GM21423 (cell line): Measurements from ENCODE around the gene INPP5D.
"Not testable (repeated sequence)": the region's sequence is repeated elsewhere in the genome, so short reads cannot be mapped to it uniquely, and the experiment has no call there.

Source experiments
- ATAC-seq: cut with Tn5 transposase; IDR thresholded peaks from one replicate; pipeline ENCODE4 v1.9.1; 2021; ENCODE audit warnings: mild to moderate bottlenecking, moderate library complexity; ENCODE audit not compliant: unreplicated experiment

Gene INPP5D

DNA sequence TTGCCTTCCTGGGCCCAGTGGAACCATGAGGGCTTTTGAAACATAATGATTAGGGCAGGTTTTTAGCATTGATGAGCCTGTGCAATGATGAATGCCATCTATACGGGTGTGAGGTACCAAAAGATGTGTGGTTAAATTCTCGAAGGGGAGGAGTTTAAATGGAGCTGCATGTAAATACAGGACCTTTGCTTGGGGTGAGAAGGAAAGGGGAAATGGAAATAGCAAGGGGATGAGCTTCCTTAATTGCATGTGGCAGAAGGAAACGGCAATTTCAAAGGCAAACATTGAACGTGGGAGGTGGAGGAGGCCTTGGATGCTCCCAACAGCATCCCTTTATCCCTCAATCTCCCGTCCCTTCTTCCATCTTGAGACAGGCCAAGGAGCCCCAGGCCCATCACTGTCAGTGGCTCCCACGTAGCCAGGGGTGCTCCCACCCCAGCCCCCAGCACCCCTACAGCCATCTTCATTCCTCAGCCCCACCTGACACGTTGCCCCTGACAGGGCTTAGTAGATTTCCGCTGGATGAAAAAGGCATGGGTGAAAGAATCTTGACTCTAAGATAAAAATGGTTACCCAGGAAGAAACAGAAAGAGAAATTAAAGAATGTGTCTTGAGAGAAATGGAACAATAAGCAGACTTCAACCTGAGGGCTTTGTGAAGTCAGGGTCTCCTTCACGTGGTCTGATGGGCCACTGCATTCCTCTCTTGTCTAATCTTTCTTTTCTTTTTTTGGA lies 32.5 kb downstream of the INPP5D start:
- ATAC-seq = no peak

DNA sequence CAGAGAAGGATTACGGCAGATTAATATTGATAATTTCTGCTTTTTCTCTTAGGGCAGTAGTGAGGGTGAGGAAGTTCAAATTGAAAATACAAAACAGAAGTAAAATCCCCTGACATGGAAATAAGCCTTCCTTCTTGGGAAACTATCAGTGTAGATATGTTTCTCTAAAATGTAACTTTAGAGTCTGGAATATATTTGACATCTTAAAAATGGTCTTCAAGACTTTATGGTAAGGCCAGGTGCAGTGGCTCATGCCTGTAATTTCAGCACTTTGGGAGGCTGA lies 33.0 kb downstream of the INPP5D start:
- no peak for ATAC-seq

DNA sequence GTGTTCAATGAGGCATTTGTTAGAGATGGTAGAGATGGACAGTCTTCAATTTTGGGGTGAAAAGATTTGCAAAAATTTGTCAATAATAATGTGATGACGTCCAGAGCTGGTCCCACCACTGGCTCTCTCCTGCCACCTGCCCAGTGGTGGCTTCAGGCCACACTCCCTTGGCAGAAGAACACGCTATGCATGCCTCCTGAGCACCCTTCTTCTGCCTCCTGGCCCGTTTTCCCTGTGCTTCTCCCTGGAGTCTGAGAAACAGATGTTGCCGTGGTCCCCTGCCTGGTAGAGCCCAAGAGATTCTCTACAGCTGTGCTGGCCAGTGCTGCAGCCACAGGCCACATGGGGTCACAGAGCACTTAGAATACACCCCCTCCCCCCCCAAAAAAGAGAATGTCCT lies 33.6 kb downstream of the INPP5D start:
- ATAC-seq = no peak

DNA sequence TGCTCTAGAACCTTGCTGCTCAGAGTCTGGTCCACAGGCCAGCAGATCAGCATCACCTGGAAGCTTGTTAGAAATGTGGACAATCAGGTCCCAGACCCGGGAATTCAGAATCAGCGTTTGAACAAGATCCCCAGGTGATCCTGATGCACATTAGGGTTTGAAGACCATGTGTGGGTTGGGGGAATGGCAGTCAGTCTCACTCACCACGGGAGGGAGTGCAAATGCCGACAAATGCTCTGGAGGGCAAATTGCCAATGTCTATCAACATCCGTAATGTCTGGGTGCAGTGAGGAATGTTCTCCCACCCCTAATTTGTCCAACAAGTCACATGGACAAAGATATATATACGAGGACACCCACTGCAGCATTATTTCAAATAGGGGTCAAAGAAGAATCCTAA lies 34.5 kb downstream of the INPP5D start:
- no peak for ATAC-seq

DNA sequence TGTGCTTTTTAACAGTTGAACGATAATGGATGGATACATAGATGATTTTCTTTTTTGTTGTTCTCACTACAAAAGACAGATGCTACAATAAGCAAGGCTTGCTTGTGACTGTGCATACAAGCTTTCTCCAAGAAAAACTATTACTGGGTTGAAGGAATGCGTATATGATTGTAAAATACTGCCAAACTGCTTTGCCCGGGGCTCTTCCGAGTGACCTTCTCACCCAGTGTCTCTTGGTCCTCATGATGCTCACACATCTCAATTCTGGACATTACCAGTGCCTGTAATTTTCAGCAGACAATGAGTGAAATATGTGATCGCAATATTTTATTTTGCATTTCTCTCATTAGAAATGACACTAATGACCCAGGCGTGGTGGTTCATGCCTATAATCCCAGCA lies 35.9 kb downstream of the INPP5D start:
- no peak for ATAC-seq

DNA sequence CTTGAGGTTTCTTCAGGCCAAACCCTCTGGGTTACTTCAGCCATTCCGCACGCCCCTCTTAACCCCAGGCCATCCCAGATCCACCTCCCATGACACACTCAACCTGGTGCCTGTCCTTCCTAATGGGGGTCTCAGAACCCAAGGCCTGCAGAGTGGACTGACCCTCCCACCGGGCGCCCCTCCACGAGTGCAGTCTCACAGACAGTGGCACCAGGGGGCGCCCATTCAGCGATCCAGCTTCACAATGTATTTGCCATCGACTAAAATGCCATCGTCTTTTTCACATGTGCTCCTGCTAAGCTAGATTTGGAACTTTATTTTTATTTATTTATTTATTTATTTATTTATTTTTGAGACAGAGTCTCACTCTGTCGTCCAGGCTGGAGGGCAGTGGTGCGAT lies 38.5 kb downstream of the INPP5D start:
- ATAC-seq = no peak

DNA sequence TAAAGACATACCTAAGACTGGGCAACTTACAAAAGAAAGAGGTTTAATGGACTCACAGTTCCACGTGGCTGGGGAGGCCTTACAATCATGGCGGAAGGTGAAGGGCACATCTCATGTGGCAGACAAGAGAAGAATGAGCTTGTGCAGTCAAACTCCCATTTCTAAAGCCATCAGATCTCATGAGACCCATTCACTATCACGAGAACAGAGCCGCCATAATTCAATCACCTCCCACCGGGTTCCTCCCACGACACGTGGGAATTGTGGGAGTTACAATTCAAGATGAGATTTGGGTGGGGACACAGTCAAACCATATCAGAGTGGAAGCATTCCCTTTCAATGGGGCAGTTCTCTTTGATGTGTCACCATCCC lies 39.7 kb downstream of the INPP5D start:
- not testable (repeated sequence) for ATAC-seq

DNA sequence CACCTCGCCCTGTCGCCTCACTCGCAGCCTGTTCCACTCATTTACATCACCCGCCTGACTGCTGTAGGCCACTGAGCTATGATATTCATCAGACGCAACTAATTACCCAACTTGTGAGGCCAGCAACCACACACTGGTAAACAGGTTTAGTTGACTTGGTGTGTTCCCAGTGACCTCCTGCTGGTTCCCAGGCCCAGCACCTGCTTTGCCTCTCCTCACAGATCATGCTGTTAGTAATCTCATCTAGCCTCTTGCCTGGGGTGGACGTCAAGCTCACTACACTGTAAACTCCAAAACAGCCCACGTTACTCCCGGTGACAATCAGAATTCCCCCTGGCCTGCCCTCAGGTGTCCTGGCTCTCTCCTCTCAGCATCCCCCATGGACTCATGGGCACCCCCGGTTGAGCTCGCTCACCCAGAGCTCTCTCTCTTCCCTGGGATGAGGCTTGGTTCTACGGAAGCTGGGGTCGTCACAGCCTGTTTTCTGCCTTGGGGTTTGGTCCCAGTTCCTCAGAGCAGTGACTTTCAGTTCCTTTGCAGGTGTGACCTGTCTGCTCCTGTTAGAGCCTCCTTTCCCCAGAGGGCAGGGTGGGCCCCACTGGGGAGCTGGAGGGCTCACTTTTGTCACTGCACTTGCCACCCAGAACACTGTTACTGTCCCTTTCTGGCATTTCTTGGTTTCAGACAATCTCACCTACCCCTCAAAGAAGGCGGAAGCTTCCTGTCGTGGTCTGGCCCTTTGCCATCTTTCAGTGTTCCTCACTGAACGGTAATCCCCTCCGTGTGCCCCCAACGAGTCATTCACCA lies 40.3 kb downstream of the INPP5D start:
- ATAC-seq = peak; percentile 80

DNA sequence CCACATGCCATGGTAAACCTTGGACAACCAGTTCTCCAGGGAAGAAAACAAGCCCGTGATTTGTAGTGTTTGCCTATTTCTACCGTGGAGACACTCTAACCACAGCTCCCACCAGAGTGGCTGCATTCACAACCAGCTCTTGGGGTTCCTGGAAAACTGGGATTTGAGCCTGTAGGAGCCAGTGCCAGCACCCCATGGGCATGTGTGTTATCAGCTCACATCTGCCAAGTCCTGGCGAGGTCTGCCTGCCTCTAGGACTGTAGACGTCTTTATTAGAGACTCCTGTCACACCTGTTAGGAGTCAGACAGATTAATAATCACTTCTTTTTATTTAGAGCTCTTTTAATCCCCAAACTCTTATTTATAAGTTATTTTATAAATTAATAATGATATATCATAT lies 41.0 kb downstream of the INPP5D start:
- ATAC-seq = no peak

DNA sequence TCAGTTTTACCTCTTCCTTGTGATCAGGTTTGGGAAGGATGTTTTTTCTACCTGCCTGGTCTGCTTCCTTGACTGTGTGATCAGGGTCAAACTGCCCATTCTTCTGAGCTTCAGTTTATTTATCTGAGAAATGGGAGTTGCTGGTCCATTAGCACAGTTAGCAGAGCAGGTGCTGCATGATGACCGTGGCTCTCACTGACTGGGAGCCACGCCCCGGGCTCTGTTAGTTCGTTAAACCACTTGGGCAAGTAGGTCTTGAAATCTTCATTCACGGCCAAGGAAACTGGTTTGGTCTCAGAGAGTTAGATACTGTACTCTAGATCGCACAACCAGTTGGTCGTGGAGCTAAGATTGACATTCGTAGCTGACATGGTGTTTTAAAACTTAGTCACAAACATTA lies 41.7 kb downstream of the INPP5D start:
- no peak for ATAC-seq

DNA sequence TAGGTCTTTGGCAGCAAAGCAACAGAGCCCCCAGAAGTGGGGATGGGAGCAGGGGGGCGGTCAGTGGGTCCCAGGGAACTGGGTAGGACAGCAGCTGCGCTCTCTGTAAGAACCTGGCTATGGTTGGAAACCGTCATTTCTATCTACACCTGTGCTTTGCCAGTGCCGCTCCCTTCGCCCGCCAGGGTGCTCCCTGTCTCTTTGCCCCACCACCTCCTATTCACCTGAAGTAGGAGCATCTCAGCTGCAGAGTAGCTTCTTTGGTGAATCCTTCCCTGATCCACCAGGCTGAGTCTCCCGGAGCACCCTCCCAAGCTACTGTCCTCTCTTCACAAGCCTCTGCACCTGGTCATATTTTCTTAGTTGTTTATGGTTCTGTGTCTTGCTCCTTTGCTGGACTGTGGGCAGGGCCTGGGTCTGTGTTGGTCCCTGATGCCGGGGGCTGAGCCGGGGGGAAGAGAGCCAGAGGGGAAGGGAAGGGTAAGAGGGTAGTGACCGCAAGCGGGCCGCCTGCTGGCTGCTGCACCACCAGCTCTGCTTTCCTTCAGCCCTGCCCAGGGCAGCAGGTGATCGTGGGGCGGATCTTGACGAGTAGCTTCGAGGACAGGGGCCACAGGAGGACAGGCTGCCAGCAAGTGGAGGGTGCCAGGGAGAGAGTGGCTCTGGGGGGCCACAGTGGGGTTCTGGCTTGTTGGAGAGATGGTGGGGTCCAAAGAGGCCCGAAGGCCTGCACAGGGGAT lies 45.2 kb downstream of the INPP5D start:
- ATAC-seq = no peak

DNA sequence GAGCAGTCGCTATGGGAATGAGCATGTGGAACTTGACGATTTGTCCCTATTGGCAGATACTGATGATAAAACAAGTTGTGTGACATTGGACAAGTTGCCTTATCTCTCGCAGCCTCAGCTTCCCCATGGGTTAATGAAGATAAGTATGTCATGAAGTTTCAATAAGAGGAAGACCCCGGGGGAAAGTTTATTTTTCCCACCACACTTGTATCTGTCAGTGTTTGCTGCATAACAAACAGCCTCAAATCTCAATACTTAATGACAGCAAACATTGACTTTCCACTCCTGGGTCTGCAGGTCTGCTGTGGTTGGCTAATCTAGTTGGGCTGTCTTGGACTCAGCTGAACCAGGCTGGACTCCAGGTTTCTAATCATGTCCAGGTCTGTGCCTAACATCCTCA lies 45.8 kb downstream of the INPP5D start:
- ATAC-seq = no peak

DNA sequence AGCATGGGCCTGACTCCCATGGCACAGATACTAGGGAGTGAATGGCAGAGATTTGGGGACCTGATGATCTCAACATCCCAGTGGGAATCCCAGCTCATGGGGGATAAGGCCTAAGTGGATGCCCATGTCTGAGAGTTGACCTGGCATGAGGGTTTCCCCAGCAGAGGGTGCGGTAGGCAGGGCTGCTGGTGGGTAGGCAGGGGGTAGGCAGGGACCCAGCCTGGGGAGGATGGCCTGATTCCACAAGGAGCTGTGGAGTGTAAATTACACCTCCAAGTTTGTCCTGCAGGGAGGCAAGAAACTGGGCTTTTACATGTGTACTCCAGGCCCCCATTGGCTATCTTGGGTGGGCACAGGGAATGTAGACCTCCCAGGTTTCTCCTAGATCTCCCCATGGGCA lies 46.9 kb downstream of the INPP5D start:
- ATAC-seq = no peak

DNA sequence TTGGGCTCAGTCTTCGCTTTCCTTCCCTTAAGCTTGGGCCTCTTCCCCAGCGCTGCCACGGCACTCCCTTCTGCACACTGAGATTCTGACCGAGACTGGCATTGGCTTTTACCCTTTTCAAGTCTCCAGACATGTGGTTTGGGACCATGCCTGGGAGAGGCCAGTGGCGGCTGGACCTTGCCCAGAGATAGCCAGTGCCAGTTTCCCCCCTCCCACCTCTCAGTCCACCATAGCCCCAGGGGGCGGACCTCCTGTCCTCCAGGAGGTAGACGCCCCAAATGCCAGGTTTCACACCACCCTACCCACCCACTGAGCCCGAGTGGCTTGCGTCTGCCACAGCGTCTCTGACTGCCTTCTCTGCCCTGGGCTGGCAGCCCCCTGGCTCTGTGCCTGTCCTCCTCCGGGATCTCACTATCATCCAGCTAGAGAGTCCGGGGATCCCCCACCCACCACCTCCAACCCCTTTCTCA lies 47.7 kb downstream of the INPP5D start:
- no peak for ATAC-seq

DNA sequence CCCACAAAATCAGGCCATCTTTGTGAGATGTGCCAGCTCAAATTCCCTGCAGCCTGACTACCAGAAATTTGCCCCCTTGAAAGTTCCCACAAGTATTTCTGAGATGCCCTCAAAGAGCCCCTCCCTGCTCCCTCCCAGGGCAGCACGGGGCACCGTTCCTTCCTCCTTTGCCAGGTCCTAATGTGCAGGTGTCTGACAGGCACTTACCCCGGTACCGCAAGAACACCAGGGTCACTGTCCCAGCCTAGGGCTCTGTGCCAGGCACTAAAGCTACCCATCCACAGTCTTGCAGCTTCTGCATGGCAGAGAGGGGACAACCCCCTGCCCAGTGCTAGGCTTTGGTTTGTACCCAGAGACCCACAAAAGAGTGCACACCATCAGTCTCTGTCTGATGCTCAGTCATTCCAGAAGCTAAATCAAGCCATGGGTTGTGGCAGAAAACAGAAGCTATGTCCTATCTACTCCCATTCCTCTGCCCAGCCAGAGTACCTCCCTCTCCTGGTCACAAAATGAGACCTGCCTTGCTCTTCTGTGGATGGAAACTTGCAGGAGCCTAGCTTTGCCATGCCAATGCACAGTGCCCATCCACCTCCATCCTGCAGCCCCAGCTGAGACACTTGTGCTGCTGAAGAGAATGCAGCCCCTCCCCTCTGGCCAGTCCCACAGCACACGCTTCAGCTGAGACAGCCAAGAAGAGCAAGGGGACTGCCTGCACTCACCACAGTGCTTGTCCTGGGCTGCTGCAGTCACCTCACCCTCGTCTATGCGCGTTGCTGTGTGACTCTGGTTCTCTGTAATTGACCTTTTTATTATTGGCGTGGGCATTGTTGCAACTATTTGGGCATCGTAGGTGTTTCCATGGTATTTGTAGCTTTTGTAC lies 48.7 kb downstream of the INPP5D start:
- ATAC-seq = peak; percentile 50

DNA sequence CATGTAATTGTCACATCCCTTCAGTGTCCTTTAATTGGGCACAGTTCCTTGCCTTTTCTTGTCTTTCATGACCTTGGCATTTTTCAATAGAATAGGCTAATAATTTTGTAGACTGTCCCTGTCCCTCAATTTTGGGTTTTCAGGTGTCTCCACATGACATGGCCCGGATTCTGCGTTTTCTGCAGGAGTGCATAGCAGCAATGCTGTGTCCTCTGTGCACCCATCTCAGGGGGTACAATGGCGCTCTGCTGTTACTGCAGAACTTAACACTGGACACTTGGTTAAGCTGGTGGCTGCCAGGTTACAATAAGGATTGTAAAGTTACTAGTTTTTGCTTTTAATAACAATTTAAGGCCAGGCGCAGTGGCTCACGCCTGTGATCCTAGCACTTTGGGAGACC lies 51.3 kb downstream of the INPP5D start:
- ATAC-seq = no peak

DNA sequence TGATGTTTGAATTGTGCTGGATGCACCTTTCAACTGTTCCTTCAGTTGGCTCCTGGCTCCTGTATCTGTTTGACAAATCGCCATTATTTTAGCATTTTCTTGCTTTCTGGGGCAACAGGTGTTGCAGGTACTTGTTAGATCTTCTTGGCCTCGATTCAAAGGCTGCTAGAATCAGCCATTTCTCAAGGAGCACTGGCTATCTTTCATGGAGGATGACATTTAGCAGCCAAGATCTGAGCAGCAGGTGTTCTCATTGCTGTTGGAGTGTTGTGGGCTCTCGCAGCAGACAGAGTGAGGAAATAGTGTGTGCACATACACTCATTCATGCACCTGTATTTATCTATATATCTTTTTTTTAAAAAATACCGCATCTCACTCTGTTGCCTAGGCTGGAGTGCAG lies 52.2 kb downstream of the INPP5D start:
- no peak for ATAC-seq

DNA sequence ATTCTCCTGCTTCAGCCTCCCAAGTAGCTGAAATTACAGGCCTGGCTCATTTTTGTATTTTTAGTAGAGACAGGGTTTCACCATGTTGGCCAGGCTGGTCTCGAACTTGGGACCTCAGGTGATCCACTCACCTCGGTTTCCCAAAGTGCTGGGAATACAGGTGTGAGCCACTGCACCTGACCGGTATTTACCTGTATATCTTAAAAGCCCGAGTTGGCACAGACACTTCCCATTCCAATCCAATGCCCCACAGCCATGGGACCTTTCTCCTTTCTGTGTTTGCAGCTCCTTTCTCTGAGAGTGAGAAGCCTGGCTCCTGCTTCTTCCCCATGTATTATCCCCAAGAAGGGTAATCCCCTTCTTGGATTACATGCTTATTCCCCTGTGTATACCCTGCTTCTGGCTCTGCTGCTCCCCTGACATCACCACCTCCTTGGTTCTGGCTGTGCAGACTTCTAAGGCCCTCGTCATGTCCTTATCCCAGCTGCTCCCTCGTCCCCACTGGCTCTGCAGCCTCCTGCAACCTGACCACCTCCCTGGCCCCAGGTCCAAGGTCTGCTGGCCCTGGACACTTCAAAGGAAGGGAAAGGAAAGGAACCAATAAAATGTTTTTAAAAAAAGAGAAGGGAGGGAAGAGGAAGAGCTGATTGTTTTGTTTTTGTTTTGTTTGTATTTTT lies 52.8 kb downstream of the INPP5D start:
- ATAC-seq = no peak

DNA sequence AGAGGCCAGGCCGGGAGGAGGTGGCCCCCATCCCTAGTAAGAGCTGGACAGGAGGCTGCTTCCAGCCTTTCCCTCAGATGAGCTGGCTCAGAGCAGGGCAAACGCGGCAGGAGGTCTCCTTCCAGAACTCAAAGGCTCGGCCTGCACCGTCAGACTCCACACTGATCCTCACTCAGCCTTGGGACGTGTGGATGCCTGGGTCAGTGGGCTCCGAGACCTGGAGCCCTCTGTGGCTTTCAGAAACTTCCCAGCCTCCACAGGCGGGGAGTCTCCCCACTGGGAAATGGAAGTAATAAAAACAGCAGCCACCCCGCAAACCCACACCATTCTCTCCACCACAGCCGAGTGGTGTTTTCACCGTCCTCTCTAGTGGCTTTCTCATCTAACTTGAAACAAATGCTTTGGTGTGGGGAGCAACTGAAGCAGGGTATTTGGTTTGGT lies 54.3 kb downstream of the INPP5D start:
- ATAC-seq = no peak

DNA sequence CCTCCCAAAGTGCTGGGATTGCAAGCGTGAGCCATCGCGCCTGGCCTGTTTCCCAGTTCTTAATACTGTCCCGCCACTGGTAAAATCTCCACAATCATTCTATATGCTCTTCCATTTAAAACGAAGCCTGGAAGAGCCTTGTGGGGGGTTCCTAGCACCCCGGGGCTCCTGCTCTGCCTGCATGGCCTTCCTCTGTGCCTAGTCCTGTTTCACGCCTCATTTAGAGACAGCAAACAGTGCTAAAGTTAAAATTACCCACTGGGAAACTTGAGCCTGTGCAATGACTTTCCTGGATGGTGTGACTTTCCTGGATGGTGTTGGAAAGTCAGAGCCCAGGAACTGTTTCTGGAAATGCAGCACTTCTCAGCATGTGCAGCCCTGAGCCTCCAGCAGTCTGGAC lies 55.0 kb downstream of the INPP5D start:
- no peak for ATAC-seq
